Nephron (organoid): ENCODE results near the gene HDAC4.

ENCODE experiments used
- H3K27ac Mint-ChIP-seq, 3 experiments: 2 replicates each; pipeline ENCODE4 v1.8.0; 2020; ENCODE audit warnings: mixed read lengths in 3 of 3, mild to moderate bottlenecking in 2 of 3, moderate library complexity in 1 of 3
- H3K27me3 Mint-ChIP-seq: 2 replicates; pipeline ENCODE4 v1.8.0; 2021; ENCODE audit warnings: low read depth, mild to moderate bottlenecking, moderate library complexity, mixed read lengths
- H3K36me3 Mint-ChIP-seq: 2 replicates; pipeline ENCODE4 v1.8.0; 2020; ENCODE audit warnings: low read depth, mixed read lengths
- H3K4me1 Mint-ChIP-seq: 2 replicates; pipeline ENCODE4 v1.8.0; 2020; ENCODE audit warnings: mixed read lengths
- H3K4me3 Mint-ChIP-seq, 3 experiments: 2 replicates each; pipeline ENCODE4 v1.8.0; 2020; ENCODE audit warnings: mild to moderate bottlenecking in 3 of 3, mixed read lengths in 3 of 3, moderate library complexity in 2 of 3
- H3K9me3 Mint-ChIP-seq: 2 replicates; pipeline ENCODE4 v1.8.0; 2020; ENCODE audit warnings: mixed read lengths
- CTCF ChIP-seq, 3 experiments: fragments of 200-600 bp; sonication (generic); IDR thresholded peaks; one replicate each; pipeline ENCODE4 v1.5.0; 2021; ENCODE audit warnings: antibody characterized with exemption in 3 of 3; ENCODE audit not compliant: unreplicated experiment in 3 of 3

HDAC4 gene

GRCh38 chr2:239256350-239256743 lies 144.5 kb downstream of the HDAC4 start:
- no peak overlapping the region for H3K4me3 Mint-ChIP-seq
- no peaks in the 10 kb centered on the region for H3K27me3 Mint-ChIP-seq
- H3K36me3 Mint-ChIP-seq, result peaks cover 18% of the 10 kb centered on the region
- peaks cover 19% of the 10 kb centered on the region for H3K9me3 Mint-ChIP-seq
- no peak overlapping the region for H3K27ac Mint-ChIP-seq
- no peak for TF ChIP-seq CTCF (IDR thresholded peaks at IDR 0.05; ENCODE audit: unreplicated experiment in 3 of 3)
- peaks cover 52% of the 10 kb centered on the region for H3K4me1 Mint-ChIP-seq

- TF ChIP-seq CTCF (IDR thresholded peaks at IDR 0.05; ENCODE audit: unreplicated experiment in 3 of 3), result no peak
- H3K4me3 Mint-ChIP-seq, result no peak overlapping the region
- H3K36me3 Mint-ChIP-seq, result peaks cover 18% of the 10 kb centered on the region
- peak overlapping the region in 1 of 3 experiments; percentile 46 for H3K27ac Mint-ChIP-seq
- H3K27me3 Mint-ChIP-seq, result no peaks in the 10 kb centered on the region
- H3K9me3 Mint-ChIP-seq, result peaks cover 19% of the 10 kb centered on the region
- peaks cover 53% of the 10 kb centered on the region for H3K4me1 Mint-ChIP-seq
Observed at GRCh38 chr2:239255628-239256349, 145.0 kb downstream of the HDAC4 start.

- no peak for TF ChIP-seq CTCF (IDR thresholded peaks at IDR 0.05; ENCODE audit: unreplicated experiment in 3 of 3)
- Mint-ChIP-seq H3K9me3 (peaks cover 19% of the 10 kb centered on the region), H3K27ac (peak overlapping the region in 1 of 3 experiments; percentile 46), H3K4me1 (peaks cover 52% of the 10 kb centered on the region), H3K4me3 (no peak overlapping the region), H3K27me3 (no peaks in the 10 kb centered on the region), H3K36me3 (peaks cover 18% of the 10 kb centered on the region)
Observed at GRCh38 chr2:239255218-239255617, 145.6 kb downstream of the HDAC4 start.

GRCh38 chr2:239253701-239254436 lies 147.0 kb downstream of the HDAC4 start:
- Mint-ChIP-seq H3K27me3 (no peaks in the 10 kb centered on the region), H3K36me3 (peaks cover 18% of the 10 kb centered on the region), H3K4me1 (peaks cover 56% of the 10 kb centered on the region), H3K9me3 (peaks cover 19% of the 10 kb centered on the region), H3K27ac (peak overlapping the region; percentile 37 to 50 (median 41)), H3K4me3 (no peak overlapping the region)
- TF ChIP-seq CTCF (IDR thresholded peaks at IDR 0.05; ENCODE audit: unreplicated experiment in 3 of 3), result no peak

GRCh38 chr2:239253264-239253663 lies 147.6 kb downstream of the HDAC4 start:
- no peaks in the 10 kb centered on the region for H3K27me3 Mint-ChIP-seq
- no peak for TF ChIP-seq CTCF (IDR thresholded peaks at IDR 0.05; ENCODE audit: unreplicated experiment in 3 of 3)
- H3K4me3 Mint-ChIP-seq, result no peak overlapping the region

More at GRCh38 chr2:239253264-239253663, 147.6 kb downstream of the HDAC4 start:
- H3K27ac Mint-ChIP-seq, result peak overlapping the region; percentile 37 to 50 (median 41)
- H3K9me3 Mint-ChIP-seq, result peaks cover 13% of the 10 kb centered on the region
- peaks cover 13% of the 10 kb centered on the region for H3K36me3 Mint-ChIP-seq
- peaks cover 55% of the 10 kb centered on the region for H3K4me1 Mint-ChIP-seq
